GM19452 (cell line): Measurements from ENCODE around the gene TM2D1.

Source experiments
- ATAC-seq: cut with Tn5 transposase; IDR thresholded peaks from one replicate; pipeline ENCODE4 v1.9.1; 2021; ENCODE audit not compliant: unreplicated experiment

Gene TM2D1

DNA sequence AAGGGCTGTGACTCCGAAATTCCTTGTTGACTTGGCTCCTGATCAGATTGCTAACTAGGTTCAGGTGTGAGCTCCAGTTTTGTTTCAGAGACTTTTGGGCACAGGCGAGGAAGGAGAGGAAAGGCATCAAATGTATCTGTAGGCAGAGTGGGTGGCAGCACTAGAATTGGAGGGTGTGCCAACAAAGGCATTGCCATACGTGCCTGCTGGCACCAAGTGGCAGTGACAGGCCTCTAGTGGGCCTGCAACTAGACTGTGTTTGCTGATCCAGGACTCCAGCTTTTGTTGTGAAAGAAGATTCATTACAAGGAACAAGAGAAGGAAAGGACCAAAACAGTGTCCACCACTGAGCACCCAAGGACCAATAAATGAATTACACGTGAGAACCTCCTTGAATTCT is 79.5 kb downstream of the TM2D1 start:
- ATAC-seq: no peak

GRCh38 chr1:61644303-61644702 is 80.6 kb downstream of the TM2D1 start:
- ATAC-seq: no peak

- ATAC-seq: no peak
These were observed 82.3 kb downstream of the TM2D1 start for GRCh38 chr1:61642475-61643232.

DNA sequence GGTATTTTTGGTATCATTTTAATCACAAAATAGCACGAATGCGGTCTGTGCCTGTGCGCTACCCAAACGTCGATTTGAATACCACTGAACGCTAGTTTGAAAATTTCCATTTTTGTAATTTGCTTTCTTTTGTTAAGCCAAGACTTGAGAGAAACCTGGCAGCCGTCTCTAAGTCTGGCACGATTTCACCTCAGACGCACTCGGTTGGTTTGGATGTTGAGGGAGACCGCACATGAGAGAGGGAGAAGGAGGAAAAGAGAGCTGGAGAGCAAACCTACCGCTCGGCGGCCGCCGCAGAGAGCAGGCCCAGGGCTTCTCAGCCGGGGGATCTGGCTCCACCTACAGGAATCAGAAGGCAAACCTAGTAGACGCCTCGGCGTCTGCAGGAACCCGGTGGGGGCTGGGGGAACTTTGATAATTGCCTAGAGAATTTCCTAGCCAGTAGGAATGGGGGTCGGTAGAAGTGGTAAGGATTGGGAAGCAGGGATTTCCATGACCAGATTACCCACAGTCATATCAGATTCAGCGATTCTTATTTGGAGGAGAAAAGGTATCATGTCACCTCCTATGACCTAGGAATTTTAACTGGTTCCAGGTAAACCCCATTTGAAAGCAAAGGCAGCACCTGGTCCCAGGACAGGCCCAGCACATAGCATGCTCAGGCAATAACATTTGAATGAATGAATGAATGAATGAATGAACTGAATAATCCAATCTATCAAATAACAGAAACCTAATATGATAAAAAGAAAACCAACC is 83.2 kb downstream of the TM2D1 start:
- ATAC-seq: peak; percentile 87

- no peak for ATAC-seq
These were observed 84.1 kb downstream of the TM2D1 start for GRCh38 chr1:61640531-61641530.

DNA sequence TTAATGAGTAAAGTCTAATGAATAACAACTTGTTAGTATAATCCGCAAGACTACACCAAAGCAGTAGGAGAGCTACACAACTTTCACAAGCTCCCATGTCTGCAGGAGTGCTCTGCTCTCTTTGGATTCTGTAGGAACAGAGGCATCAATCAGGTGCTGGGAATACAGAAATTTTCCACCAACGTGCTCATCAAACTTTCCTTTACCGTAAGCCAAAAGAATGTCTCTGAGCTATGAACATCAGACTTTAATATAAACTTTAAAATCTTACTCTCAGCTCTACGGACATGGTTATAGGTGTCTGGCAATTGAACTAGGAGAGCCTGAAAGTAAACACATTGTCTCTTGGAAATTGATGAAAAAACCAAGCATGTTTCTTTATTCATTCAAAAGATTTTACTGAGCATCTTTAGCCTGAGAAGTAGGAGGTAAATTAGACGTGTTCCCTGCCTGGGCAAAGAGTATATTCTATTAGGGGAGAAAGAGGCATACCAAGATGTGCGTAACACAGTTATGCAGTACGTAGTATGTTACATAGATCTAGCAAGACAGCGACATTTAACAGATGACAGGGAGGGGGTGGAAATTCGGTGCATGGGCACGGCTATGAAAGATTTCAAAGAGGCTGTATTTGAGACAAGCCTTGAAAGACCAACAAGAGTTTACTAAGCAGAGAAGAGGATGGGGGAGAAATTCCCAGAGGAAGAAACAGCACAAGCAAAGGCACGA is 85.2 kb downstream of the TM2D1 start:
- no peak for ATAC-seq

DNA sequence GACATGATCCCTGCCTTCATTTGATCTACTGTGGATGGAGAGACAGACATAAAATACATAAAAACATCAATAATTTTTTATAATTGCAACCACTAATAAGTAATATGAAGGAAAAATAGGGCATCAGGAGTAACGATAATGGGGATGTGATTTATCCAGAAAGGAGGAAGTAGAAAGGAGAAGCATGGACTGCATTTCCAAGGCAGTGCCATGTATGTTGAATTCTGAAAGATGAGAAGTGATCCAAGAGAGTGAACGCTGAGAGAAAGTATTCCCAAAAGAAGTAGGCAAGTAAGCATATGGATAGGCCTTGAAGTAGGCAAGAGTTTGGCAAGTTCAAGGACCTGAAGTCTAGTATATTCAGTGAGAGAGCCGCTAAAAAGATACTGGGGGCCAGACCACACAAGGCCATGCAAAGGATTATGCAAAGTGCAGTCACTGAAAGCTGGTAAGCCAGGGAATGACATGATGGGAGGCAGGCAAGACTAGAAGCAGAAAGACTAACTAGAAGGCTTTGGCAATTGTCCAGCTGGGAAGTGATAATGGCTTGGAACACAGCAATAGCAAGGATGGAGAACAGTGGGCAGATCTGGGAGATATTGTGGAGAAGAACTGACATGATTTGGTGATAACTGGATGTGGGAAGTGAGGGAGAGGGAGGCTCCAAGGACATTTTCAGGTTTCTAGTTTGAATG is 85.9 kb downstream of the TM2D1 start:
- no peak for ATAC-seq

- no peak for ATAC-seq
These were observed 86.6 kb downstream of the TM2D1 start for GRCh38 chr1:61638296-61638695.

DNA sequence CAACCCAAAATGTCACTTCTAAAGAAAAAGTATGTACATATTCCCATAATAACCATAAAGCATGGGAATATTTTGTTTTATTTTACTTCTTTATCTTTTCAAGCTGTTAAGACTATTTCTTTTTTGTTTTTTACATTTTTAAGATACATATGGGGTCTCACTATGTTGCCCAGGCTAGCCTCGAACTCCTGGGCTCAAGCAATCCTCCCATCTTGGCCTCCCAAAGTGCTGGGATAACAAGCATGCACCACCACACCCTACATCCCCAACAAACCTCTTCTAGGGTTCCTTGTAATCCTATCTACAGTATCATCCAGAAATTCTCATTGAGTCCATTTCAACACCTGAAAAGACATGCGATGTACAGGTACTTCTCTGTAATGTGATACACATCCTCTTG is 87.5 kb downstream of the TM2D1 start:
- no peak for ATAC-seq

GRCh38 chr1:61636814-61637213 is 88.1 kb downstream of the TM2D1 start:
- no peak for ATAC-seq

- no peak for ATAC-seq
These were observed 88.6 kb downstream of the TM2D1 start for GRCh38 chr1:61636376-61636775.

DNA sequence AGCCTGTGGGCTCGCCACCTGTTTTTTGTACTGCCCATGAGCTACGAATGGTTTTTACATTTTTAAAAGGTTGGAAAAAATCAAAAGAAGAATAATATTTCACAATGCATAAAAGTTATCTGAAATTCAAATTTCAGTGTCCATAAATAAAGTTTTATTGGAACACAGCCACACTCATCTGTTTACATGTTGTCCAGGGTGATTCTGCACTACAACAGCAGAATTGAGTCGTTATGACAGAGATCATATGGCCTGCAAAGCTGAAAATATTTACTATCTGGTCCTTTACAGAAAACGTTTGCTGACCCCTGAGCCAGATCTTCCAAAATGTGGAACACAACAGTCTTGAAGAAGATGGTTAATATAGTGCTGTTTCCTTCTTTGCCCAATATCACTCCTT is 89.4 kb downstream of the TM2D1 start:
- ATAC-seq: no peak

DNA sequence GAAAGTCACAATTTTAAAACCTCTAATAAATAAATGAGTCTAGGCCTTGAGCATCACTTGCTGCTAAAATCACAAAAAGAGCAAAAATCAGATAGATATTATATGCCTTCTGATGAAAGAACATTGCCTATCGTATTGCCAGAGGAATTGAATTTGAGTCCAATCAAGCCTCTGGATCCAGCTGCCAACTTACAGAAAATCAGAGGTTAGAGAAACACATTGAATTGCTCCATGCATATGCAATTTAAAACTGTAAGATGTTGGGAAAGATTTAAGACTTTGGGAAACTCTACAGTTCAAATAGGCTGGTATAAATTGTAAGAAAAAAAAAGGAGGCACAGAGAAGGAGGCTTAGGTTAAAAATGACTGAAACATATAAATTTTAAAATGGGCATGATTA is 93.5 kb downstream of the TM2D1 start:
- no peak for ATAC-seq
